HFFc6 (cell line): ENCODE results near the gene ACVR1C. TPM values are rescaled to one million over a fixed set of nuclear protein-coding genes. Genes with fewer than 3 reads are reported as not detected.

Experiments used
- DNase-seq: peaks from one replicate; pipeline ENCODE4 v3.0.0-alpha.2; 2018
- H3K27ac Mint-ChIP-seq: 2 replicates; pipeline ENCODE4 v1.8.0; 2020; ENCODE audit warnings: mild to moderate bottlenecking, mixed read lengths
- H3K27me3 Mint-ChIP-seq: 2 replicates; pipeline ENCODE4 v1.8.0; 2021; ENCODE audit warnings: mild to moderate bottlenecking, moderate library complexity, mixed read lengths; ENCODE audit not compliant: insufficient read depth
- H3K36me3 Mint-ChIP-seq: 2 replicates; pipeline ENCODE4 v1.8.0; 2021; ENCODE audit warnings: low read depth, mixed read lengths
- H3K4me1 Mint-ChIP-seq: 2 replicates; pipeline ENCODE4 v1.8.0; 2020; ENCODE audit warnings: low read depth, mixed read lengths
- H3K4me3 Mint-ChIP-seq: 2 replicates; pipeline ENCODE4 v1.8.0; 2020; ENCODE audit warnings: mild to moderate bottlenecking, moderate library complexity, mixed read lengths
- H3K9me3 Mint-ChIP-seq: 2 replicates; pipeline ENCODE4 v1.8.0; 2020; ENCODE audit warnings: mild to moderate bottlenecking, mixed read lengths
- total RNA-seq, 6 experiments: library from RNA; stranded (reverse); fragmentation: NEBNext Ultra II Directional; extraction: Animal tissue kit (Norgen Biotek cat#: 25700); gene quantifications; 2 replicates in 1 of 6; 3 replicates in 5 of 6; pipeline ENCODE4 v1.2.3, GENCODE V29; 2021
- TF ChIP-seq, protein P1 (sequence below): fragments of 200-600 bp; sonication (generic); IDR thresholded peaks from 2 replicates; pipeline ENCODE4 v1.5.0; 2021; ENCODE audit warnings: antibody characterized with exemption, mild to moderate bottlenecking

ACVR1C gene
- total RNA-seq, 6 experiments from 2014 or later, result 0.02 to 0.13 (median 0.05) TPM; not detected in 2

DNA sequence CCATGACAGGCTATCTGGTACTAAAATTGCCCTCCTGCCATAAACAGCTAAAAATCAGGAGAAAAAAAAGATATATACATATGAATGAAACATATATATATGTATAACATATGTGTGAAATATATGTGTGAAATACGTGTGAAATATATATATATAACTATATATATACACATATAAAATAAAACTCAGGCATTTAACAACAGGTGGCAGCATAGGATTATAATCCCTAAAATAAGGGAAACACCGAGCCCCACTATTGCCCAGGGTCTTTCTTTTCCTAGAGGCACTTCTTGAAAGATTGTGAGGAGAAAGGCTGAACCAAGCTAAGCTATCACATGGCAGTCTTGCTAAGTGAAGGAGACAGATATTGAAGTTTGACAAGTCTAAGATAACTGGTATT lies 118.9 kb downstream of the ACVR1C start:
- no peak overlapping the region for H3K4me3 Mint-ChIP-seq
- no peak for DNase-seq
- H3K36me3 Mint-ChIP-seq, result no peaks in the 10 kb centered on the region
- H3K4me1 Mint-ChIP-seq, result no peaks in the 10 kb centered on the region
- no peak overlapping the region for H3K27ac Mint-ChIP-seq
- H3K27me3 Mint-ChIP-seq, result peaks cover 2% of the 10 kb centered on the region
- TF ChIP-seq, protein P1, sequence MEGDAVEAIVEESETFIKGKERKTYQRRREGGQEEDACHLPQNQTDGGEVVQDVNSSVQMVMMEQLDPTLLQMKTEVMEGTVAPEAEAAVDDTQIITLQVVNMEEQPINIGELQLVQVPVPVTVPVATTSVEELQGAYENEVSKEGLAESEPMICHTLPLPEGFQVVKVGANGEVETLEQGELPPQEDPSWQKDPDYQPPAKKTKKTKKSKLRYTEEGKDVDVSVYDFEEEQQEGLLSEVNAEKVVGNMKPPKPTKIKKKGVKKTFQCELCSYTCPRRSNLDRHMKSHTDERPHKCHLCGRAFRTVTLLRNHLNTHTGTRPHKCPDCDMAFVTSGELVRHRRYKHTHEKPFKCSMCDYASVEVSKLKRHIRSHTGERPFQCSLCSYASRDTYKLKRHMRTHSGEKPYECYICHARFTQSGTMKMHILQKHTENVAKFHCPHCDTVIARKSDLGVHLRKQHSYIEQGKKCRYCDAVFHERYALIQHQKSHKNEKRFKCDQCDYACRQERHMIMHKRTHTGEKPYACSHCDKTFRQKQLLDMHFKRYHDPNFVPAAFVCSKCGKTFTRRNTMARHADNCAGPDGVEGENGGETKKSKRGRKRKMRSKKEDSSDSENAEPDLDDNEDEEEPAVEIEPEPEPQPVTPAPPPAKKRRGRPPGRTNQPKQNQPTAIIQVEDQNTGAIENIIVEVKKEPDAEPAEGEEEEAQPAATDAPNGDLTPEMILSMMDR, result peak; percentile 30
- H3K9me3 Mint-ChIP-seq, result no peaks in the 10 kb centered on the region

DNA sequence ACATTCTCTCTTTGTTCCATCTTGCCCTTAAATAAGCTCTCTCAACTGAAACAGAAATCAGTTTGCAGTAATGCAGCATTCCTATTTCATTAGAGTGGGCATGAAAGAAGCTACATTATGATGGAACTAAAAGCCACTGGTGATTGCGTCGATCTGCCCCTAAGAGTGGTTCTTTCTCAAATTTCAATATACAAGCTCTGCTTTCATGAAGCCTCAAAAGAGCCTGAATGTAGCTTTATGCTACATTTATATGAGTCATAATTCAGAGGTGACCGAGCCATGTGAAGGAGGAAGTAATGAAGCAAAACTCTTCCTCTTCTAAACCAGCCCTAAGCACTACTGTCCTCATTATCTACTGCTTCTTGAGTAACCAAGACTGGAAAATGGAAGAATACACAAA lies 120.0 kb downstream of the ACVR1C start:
- Mint-ChIP-seq H3K27ac (no peak overlapping the region), H3K36me3 (no peaks in the 10 kb centered on the region), H3K27me3 (peaks cover 3% of the 10 kb centered on the region), H3K4me1 (no peaks in the 10 kb centered on the region), H3K9me3 (no peaks in the 10 kb centered on the region), H3K4me3 (no peak overlapping the region)
- TF ChIP-seq, protein P1, result no peak
- no peak for DNase-seq

DNA sequence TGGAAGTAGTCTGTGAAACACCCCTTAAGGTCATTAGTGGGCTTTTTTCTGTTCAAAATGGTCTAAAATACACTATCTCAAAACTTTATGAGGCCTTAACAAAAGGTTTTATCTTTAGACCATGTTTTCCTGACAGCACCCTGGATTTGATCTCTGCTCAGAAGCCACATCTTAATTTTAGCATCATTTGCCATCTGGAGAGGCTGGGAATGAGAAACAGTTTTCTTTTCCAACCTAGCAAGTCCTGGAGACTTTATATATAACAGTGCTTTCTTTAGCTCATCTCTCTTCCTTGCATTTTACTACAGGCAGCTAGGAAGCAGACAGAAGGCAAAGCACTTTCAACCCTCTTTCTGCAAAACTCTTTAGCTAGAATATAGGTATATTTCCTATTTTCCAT lies 122.1 kb downstream of the ACVR1C start:
- Mint-ChIP-seq H3K27ac (no peak overlapping the region), H3K4me1 (no peaks in the 10 kb centered on the region), H3K4me3 (no peak overlapping the region), H3K27me3 (peaks cover 3% of the 10 kb centered on the region), H3K9me3 (no peaks in the 10 kb centered on the region), H3K36me3 (no peaks in the 10 kb centered on the region)
- no peak for DNase-seq
- TF ChIP-seq, protein P1, result no peak

DNA sequence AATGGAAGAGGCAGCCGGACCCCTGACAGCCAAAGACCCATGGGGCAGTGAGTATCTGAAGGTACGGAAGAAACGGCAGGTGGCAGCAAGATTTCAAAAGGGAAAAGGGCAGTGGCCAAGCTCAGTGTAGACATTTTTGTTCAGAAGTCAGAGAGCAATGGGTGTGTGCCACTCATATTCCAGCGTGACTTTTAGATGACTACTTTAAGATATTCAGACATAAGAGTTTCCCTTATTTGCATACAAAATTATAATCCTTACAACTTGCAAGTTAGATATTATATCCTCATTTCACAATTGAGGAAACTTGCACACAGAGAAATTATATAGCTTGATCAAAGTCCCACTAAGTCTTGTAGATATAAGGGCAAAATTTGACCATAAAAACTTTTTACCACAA lies 124.0 kb downstream of the ACVR1C start:
- Mint-ChIP-seq H3K27ac (no peak overlapping the region), H3K36me3 (no peaks in the 10 kb centered on the region), H3K4me3 (no peak overlapping the region), H3K9me3 (no peaks in the 10 kb centered on the region), H3K27me3 (peaks cover 3% of the 10 kb centered on the region), H3K4me1 (no peaks in the 10 kb centered on the region)
- DNase-seq, result no peak
- TF ChIP-seq, protein P1, result no peak

DNA sequence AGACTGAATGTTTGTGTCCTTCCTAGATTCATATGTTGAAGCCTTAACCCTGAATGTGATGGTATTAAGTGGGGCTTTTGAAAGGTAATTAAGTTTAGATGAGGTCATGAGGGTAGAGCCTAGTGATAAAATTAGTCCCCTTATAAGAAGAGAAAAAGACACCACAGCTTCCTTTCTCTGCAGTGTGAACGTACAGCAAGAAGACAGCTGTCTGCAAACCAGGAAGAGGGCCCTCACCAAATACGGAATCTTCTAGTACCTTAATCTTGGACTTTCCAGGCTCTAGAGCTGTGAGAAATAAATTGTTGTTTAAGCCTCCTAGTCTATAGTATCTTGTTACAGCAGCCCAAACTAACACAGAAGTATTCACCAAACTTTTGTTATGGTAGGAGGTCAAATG lies 127.6 kb downstream of the ACVR1C start:
- no peak for DNase-seq
- Mint-ChIP-seq H3K27ac (no peak overlapping the region), H3K4me3 (no peak overlapping the region), H3K9me3 (no peaks in the 10 kb centered on the region), H3K4me1 (no peaks in the 10 kb centered on the region), H3K36me3 (no peaks in the 10 kb centered on the region), H3K27me3 (peaks cover 5% of the 10 kb centered on the region; the same call in 1 of the 2 replicates)
- TF ChIP-seq, protein P1, result no peak

DNA sequence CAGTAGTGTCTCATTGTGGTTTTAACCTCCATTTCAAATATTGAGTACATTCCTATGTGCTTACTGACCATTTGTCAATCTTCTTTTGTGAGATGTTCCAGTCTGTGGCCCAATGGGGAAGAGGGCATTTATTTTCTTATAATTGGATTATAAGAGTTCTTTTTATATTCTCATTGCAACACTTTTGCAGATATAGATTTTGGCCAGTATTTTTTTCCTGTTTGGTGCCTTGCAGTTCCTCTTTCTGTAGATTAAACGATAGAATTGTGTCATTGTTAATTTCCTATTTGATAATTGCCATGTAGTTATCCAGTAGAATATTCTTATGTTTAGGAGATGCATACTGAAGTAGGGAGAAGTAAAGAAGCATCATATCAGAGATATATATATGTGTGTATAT lies 128.3 kb downstream of the ACVR1C start:
- Mint-ChIP-seq H3K36me3 (no peaks in the 10 kb centered on the region), H3K27me3 (peaks cover 5% of the 10 kb centered on the region; the same call in 1 of the 2 replicates), H3K4me1 (no peaks in the 10 kb centered on the region), H3K27ac (no peak overlapping the region), H3K9me3 (no peaks in the 10 kb centered on the region), H3K4me3 (no peak overlapping the region)
- DNase-seq, result no peak
- TF ChIP-seq, protein P1, result no peak
